ENCODE measurements around the gene CLIP4.
"Not testable (repeated sequence)": the region's sequence is repeated elsewhere in the genome, so short reads cannot be mapped to it uniquely, and the experiment has no call there.

The CLIP4 gene

GRCh38 chr2:29100564-29100963 lies 14.7 kb upstream of the CLIP4 start:
- DNase-seq, result no peak

- DNase-seq, result no peak
These were observed 10.5 kb upstream of the CLIP4 start for GRCh38 chr2:29104688-29105087.

- no peak for DNase-seq
These were observed 9.8 kb upstream of the CLIP4 start for GRCh38 chr2:29105375-29105774.

GRCh38 chr2:29106256-29106655 lies 9.0 kb upstream of the CLIP4 start:
- DNase-seq, result no peak

GRCh38 chr2:29106980-29107388 lies 8.2 kb upstream of the CLIP4 start:
- DNase-seq, result no peak

GRCh38 chr2:29107547-29107946 lies 7.7 kb upstream of the CLIP4 start:
- DNase-seq, result not testable (repeated sequence)

GRCh38 chr2:29108225-29108624 lies 7.0 kb upstream of the CLIP4 start:
- DNase-seq, result no peak

- no peak for DNase-seq
These were observed 6.0 kb upstream of the CLIP4 start for GRCh38 chr2:29109246-29109645.

GRCh38 chr2:29110916-29111535 lies 4.2 kb upstream of the CLIP4 start:
- no peak for DNase-seq

GRCh38 chr2:29112379-29112778 lies 2.8 kb upstream of the CLIP4 start:
- DNase-seq, result no peak

- no peak for DNase-seq
These were observed 2.1 kb upstream of the CLIP4 start for GRCh38 chr2:29113027-29113686.

GRCh38 chr2:29113891-29114321 lies 1.3 kb upstream of the CLIP4 start:
- DNase-seq, result no peak

GRCh38 chr2:29114586-29114945 lies 649 bp upstream of the CLIP4 start:
- no peak for DNase-seq

GRCh38 chr2:29115797-29116781 lies 874 bp downstream of the CLIP4 start:
- DNase-seq, result peak; percentile 62

- DNase-seq, result no peak
These were observed 2.6 kb downstream of the CLIP4 start for GRCh38 chr2:29117636-29118303.

GRCh38 chr2:29119211-29119610 lies 4.0 kb downstream of the CLIP4 start:
- DNase-seq, result no peak

GRCh38 chr2:29120846-29121245 lies 5.6 kb downstream of the CLIP4 start:
- no peak for DNase-seq

GRCh38 chr2:29123617-29124349 lies 8.6 kb downstream of the CLIP4 start:
- DNase-seq, result no peak

GRCh38 chr2:29124504-29124903 lies 9.3 kb downstream of the CLIP4 start:
- no peak for DNase-seq

- no peak for DNase-seq
These were observed 14.5 kb downstream of the CLIP4 start for GRCh38 chr2:29129586-29130281.

- no peak for DNase-seq
These were observed 15.1 kb downstream of the CLIP4 start for GRCh38 chr2:29130295-29130694.

GRCh38 chr2:29134933-29135332 lies 19.7 kb downstream of the CLIP4 start:
- no peak for DNase-seq
